Stimulated activated CD4-positive, alpha-beta T cell treated with anti-CD3 and anti-CD28 coated beads, Interleukin-12 subunit alpha, Interleukin-12 subunit beta, amount 100 ng/mL, for 24 hours (primary cell): ENCODE results near the gene FKBP1B.
"Not testable (repeated sequence)": the region's sequence is repeated elsewhere in the genome, so short reads cannot be mapped to it uniquely, and the experiment has no call there.

Source experiments
- DNase-seq, 2 experiments: peaks; one replicate each; pipeline ENCODE4 v3.0.0-alpha.2; 2020; ENCODE audit warnings: low read depth in 2 of 2

Gene FKBP1B

DNA sequence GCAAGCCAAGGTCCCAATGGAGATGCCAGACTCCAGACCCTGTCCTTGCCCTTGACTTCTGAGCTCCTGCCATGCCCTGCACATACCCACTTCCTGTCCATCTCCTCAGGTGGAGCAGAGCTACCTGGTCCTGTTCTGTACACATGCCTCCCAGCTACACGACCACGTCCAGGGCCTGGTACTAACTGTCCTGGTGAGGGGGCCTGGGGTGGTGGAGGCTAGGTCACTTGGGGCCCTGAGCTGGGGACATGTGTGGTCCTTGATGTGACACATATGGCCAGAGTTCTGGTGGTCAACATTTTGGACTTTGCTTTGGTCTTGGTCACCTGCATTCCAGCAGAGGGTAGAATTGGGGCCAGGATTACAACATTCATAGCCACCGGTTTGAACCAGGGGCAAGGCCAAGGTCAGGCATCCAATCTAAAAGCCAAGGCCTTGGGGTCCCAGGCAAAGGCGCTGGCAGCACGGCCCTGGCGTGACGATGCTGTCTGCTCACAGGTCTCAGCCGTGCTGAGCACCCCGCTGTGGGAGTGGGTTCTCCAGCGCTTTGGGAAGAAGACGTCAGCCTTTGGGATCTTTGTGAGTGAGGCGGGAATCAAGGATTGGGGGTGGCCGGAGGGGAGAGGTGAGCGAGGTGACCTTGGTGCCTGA lies 27.1 kb upstream of the FKBP1B start:
- no peak for DNase-seq

DNA sequence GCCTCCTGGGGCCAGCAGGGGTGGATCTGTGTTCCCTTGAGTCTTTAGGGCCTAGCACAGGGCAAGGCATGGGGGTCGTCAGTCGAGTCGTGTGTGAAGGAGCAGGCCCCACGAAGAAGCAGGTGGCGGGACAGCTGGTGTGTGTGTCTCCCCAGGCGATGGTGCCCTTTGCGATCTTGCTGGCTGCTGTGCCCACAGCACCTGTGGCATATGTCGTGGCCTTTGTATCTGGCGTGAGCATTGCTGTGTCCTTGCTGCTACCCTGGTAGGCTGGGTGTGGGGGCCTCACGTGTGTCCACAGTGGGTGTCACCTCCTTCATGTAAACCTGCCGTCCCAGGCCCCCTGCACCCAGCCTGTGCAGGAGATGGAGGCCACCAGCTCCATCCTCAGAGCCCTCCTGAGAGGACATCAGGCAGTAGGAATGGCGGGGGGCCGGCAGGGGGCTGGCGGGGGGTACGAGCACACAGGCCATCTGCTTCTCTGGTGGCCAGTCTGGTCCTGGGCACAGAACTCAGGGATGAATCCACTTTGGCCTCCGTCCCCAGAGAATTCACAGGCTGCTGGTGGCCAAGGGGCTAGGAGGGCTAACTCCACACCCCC lies 26.5 kb upstream of the FKBP1B start:
- DNase-seq, result no peak

DNA sequence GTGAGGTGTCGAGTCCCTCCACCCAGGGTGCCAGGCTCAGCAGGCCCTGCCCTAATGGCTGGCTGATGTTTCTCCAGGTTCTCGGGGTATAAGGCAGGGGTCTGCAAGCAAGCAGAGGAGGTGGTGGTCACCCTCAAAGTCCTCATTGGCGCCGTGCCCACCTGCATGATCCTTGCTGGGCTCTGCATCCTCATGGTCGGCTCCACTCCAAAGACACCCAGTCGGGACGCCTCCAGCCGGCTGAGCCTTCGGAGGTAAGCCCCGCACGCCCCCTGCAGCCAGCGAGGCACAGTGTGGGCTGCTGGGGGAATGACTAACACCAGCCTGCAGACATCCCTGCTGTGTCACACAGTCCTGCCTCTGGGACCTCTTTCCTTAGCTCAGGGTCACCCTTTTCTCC lies 25.5 kb upstream of the FKBP1B start:
- no peak for DNase-seq

DNA sequence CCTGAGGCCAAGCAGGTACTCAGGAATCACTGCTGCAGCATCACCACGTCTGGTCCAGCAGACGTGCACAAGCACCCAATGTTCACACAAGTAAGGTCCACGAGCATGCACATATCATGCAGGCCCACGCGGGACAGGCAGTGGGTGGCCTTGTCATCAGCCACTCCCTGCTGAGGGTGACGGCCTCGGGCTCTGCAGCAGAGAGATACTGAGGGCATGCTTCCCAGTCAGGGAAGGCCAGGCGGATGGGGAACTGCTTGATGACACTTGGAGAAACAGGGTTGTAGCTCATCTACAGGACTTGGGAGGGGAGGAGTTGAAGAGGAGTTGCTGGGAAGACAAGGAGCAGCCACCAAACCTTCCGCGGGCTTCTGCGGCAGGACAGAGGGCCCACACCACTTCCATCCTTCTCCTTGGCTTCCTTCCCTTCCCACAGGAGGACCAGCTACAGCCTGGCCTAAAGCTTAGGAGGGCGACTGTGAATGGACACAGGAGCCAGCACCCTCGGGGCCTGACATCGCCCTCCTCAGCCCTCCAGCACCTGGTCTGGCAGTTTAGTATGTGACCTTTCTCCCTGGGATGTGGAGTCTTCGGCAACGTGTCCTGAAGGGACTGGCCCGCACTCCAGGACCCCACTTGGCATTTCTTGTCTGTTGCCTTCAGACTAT lies 24.4 kb upstream of the FKBP1B start:
- DNase-seq, result no peak

DNA sequence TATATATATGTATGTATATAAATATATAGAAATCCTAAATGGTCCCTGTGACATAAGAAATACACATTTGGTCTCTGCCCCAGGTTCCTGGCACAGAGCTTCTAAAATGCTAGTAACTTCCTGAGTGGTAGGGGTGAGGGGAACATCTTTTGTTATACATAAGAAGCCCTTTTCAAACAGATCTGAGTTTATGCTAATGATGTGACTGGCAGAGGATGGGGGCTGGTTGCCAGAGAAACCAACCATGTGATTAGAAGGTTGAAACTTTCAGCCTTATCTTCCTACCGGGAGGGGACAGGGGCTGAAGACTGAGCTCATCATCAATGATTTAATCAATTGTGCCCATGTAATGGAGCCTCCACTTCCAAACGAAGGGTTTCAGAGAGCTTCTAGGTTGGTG lies 23.3 kb upstream of the FKBP1B start:
- DNase-seq, result no peak

DNA sequence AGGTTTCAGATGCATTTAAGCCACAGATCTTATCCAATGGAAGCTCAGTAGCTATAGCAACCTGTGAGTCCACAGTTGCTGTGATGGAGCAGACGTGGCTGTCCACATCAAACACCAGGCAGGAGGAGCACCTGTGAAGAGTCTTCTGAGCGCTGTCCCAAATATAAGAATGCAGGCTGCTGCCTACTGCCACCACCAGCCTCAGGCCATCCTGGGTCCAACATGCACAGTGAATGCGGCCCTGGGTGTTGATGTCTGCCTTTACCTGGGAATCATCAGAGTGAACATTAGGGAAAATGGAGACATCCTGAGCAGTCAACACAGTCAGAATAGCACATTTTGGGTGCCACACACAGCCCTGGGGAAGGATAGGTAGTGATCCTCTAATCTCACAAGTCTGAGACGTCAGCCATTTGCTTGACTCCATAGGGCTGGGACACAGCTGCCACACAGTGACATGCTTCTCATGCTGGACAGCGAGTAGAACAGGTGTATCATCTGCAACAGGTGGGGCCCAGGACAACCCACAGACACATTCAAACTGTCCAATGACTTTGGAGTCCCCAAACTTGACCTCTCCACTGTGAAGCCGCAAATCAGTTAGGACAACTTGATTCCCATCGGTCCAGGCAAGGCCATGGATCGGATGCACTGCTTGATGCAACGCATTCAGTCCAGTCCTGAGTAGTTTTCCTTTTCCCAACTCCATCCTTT lies 10.6 kb upstream of the FKBP1B start:
- DNase-seq, result no peak

DNA sequence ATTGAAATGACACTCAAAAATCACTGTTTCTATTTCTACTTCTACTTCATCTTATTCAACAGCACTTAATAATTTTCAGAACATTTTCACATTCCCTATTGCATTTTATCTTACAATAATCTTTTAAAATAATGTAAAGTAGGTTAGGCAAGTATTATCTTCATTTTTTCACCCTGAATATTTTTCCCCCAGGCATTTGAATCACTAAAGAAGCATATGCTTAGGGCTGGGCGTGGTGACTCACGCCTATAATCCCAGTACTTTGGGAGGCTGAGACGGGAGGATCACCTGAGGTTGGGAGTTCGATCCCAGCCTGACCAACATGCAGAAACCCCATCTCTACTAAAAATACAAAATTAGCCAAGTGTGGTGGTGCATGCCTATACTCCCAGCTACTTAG lies 9.0 kb upstream of the FKBP1B start:
- no peak for DNase-seq

DNA sequence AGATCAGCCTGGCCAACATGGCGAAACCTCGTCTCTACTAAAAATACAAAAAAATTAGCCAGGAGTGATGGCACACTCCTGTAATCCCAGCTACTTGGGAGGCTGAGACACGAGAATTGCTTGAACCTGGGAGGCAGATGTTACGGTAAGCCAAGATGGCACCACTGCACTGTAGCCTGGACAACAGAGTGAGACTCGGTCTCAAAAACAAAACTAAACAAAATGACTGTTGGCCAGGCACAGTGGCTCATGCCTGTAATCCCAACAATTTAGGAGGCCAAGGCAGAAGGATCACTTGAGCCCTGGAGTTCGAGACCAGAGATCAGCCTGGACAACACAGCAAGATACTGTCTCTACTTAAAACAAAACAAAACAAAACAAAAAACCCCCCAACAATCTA lies 6.4 kb upstream of the FKBP1B start:
- not testable (repeated sequence) for DNase-seq

DNA sequence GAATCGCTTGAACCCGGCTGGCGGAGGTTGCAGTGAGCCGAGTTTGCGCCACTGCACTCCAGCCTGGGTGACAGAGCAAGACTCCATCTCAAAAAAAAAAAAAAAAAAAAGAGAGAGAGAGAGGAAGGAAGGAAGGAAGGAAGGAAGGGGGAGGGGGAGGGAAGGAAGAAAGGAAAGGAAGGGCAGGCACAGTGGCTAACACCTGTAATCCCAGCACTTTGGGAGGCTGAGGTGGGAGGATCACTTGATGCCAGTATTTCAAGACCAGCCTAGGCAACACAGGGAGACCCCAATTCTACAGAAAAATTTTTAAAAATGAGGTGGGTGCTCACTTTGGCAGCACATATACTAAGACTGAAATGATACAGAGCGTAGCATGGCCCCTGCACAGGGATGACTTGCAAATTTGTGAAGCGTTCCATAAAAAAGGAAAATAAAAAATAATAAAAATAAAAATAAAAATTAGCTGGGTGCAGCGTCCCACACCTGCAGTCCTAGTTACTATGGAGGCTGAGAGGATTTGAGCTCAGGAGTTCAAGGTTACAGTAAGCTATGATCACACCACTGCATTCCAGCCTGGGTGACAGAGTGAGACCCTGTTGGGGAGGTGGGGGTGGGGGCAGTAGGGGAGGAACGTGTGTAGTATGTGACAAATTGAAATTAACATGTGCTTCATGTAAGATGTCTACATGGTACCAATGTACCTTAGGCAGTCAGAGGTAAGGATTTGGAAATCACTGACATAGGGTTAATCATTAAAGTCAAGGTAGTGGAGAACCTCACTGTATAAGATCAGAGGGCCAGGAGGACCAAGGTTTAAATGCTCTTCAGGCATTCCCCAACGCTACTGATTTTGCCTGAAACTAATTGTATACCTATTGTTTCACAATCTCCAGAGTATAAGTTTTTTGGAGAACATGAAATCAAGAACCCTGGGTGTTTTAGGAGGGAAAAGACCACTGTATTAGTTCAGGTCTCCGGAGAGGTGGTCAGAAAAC lies 3.7 kb upstream of the FKBP1B start:
- DNase-seq, result no peak

DNA sequence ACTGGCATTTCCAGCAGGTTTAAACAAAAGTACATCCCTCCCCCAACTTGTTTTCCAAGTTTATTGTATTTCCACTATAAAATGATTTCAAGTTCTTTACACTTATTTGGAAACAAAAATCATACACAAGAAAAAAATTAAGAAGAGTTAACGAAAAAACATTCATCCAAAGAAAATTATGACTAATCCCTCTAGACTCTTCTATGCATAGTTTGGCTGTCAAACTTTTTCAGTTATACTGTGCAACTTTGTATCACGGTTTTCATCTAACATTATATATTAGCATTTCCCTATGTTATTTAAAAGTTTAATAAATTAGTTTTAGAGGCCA lies 3.0 kb upstream of the FKBP1B start:
- DNase-seq, result no peak

DNA sequence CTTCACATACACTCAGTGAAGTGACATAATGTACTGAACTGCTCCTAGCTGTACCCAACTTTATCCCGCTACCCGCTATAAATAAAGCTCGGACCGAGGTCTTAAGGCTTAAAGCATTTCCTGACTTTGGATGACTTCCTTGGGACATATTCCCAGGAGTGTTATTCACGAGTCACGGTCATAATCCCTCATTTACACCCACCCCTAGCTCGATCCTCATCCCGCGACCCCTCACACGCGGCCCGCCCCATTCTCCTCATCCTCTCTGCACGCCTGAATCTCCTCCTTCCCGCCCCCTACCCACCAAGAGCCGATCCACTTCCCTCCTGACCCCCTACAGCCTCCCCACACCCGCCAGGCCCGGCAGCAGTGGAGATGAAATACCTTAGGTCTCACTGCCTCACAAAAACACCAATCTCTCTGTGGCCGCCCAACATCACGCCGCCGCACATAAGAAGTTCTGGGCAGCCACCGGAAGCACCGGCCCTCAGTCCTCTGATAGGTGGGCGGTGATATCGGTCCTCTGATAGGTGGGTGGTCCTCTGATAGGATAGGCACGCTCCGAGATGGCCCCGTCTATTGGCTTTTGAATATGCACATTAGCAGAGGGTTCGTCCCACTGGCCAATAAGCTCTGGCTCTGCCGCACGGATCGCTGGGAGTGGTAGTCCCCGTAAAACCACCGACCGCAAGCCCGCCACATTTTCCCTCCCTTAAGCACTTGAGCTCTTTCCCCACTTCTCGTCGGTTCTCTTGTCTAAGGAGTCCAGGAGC lies 2.4 kb upstream of the FKBP1B start, which contains the start of gene WDCP:
Gene WDCP, minus strand, starts transcription at position 462 of the 773 bp plus-strand sequence. CDS start 7,897 bp downstream, outside the sequence.
- peak; percentile 85 to 92 for DNase-seq

DNA sequence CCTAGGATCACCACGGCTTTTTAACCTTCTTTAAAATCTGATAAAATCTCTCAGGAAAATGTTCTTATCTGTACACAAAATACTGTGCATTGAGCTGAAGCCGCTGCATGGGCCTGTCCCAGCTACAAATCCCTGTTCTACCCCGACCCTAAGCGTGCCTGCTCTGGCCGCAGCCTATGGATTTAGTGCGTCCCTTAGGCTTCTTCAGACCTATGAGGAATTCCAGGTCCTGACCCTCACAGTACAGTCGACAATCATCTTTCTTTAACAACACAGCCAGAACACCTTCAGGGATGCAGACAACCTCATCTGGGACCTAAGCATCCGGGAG lies 1.9 kb upstream of the FKBP1B start:
- DNase-seq, result no peak

DNA sequence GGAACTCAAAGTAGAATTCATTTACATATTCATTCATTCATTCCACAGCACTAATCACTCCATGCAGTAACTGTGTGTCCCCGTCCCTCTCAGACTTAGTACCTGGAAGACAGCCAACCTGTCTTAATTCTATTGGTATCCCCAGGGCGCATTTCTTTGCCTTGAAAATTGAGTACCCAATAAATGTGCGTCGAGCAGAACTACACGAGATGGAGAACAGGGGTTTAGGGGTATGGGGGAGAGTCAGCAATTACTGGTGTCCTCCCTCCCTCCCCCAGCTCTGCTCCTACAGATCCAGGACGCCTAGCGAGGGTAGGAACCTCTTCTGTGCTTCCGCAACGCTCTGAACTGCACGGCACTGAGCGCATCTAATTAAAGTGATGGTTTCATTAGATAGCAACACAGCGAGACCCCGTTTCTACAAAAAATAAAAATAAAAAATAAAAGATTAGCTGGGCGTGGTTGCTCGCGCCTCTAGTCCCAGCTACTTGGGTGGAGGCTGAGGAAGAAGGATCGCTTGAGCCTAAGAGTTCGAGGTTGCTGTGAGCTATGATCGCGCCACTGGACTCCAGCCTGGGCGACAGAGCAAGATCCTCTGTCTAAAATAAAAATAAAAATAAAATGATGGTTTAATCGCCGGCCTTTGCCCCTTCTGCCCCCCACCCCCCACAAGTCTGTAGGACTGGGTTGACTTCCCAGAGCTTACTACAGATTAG lies 614 bp upstream of the FKBP1B start:
- no peak for DNase-seq

DNA sequence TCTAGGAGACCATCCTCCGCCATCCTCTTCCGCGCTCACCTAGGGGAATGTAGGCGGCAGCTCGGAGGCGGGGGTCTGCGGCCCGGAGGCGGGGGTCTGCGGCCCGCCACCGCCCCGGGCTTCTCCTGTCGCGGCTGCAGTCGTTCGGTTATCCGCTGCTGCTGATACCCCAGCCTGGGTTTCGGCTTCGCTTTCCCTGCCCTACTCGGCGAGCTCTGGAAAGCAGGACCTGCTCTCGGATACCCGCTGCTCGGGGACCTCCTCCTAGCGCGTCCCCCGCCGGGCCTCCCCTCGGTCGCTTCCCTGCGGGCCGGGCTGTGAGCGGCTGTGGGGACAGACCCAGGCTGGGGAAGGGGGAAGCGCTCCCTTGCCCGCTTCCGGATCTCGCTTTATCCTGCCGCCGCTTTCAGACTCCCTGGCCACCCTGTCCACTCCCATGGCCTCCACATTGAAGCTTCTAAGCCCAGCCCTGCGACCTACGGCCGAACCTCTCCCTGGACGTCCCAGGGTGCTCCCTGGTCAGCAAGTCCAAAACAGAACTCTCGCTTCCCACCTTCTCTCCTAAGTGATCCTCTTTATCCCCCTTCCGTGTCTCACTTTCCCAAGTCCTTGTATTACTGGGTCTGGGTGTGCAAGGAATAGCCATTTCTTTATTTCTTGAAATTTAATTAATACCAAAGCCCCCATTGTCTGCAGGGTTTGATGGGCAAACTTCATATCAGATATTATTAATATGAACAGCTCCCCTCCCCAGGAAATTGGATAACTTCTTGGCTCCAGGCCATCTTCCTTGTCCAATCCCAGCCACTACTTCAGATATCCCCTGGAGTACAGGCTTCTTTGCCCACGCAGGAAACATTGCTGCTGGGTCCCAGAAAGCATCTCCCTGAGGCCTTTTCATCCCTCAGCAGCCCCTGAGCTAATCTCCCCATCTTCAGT lies 769 bp downstream of the FKBP1B start:
- no peak for DNase-seq

DNA sequence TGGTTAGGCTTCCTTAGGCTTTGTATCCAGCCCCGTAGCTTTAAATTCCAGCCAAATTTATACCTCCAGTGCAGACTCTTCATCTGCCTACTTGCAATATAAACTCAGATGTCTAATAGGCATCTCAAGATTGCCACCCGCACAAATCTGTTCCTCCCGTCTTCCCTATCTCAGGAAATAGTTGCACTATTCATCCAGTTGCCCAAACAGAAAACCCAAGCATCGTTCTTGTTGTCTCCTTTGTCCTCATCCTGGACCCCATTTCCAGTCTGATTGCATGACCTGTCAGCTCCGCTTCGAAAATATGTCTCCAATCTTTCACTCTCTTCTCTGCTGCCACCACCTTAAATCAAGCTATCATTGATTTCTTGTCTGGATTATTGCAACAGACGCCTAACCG lies 2.3 kb downstream of the FKBP1B start:
- DNase-seq, result no peak

DNA sequence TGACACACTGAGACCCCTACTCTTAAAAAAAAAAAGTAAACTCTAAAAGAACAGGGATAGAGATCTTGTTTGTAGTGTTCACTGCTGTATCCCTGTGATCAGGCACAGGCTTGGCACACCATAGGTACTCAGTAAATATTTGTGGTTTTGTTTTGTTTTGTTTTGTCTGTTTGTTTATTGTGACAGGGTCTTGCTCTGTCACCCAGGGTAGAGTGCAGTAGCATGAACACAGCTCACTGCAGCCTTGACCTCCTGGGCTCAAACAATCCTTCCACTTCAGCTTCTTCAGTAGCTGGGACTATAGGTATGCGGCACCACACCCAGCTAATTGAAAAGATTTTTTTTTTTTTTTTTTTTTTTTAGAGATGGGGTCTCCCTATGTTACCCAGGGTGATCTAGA lies 3.4 kb downstream of the FKBP1B start:
- no peak for DNase-seq

DNA sequence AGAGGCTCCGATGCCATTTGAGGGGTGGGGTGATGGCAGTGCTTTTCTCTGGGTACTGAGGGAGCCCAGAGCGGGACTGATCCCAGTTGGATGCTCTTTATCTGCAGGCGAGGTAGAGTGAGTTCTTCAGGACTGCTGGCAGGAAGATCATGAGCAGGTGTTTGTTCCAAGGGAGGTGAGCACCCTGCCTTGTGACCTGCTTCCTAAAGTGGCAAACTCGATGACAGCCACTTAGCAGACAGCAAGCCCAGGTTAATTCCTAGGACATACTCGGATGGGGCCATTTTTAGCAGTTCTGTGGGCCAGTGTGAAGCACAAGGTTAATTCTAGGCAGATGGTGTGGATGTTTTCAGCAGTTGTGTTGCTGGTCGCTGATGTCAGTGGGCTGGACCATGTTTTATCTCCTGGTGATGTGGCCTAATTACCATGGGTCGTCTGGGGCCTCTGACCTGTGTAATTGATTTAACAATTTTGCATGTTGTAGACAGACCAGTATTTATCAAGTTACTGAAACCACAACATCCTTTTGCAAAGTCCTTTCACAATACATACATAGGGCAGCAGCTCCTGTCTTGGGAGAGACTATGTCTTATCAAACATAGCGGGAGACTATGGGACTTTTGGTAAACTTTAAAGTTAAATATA lies 4.9 kb downstream of the FKBP1B start:
- DNase-seq, result no peak

DNA sequence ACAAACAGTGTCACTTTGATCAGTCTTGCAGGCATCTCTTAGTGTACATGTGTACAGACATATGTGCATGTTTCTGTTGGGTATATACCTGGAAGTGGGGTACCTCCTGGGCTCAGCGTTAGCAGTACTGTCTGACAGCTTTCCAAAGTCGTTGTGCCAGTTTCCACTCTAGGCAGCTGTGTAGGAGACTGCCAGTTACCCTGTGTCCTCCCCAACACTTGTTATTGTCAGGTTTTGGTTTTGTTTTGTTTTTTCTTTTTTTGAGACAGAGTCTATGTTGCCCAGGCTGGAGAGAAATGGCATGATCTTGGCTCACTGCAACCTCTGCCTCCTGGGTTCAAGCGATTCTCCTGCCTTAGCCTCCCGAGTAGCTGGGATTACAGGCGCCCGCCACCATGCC lies 6.2 kb downstream of the FKBP1B start:
- no peak for DNase-seq
